HL-60/S4 treated with retinoic acid at 250 ng/mL for 4 days and 3 days (cell line): ENCODE measurements around the gene ERLEC1.
"Not testable (repeated sequence)": the region's sequence is repeated elsewhere in the genome, so short reads cannot be mapped to it uniquely, and the experiment has no call there.

Experiments used
- in situ Hi-C: fragments of 300-500 bp; cut with MboI; formaldehyde crosslinking; loops from 2 replicates; pipeline ENCODE4 v1.7.0; 2022; ENCODE audit warnings: low sequenced_read_pairs

Gene ERLEC1

DNA sequence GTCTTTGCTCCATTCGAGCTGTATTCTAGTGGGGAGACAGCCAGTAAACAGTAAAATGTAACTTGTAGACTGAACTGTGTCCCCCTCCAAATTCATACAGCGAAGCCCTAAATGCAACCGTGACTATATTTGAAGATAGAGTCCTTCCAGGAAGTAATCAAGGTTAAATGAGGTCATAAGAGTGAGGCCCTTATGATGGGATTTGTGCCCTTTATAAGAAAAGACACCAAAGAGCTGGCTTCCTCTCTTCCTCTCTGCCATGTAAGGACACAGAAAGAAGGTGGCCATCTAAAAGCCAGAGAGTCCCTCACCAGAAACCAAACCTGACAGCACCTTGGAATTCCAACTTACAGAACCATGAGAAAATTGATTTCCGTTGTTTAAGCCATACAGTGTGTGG is 41.5 kb downstream of the ERLEC1 start:
- in situ Hi-C loops = no loop called here

DNA sequence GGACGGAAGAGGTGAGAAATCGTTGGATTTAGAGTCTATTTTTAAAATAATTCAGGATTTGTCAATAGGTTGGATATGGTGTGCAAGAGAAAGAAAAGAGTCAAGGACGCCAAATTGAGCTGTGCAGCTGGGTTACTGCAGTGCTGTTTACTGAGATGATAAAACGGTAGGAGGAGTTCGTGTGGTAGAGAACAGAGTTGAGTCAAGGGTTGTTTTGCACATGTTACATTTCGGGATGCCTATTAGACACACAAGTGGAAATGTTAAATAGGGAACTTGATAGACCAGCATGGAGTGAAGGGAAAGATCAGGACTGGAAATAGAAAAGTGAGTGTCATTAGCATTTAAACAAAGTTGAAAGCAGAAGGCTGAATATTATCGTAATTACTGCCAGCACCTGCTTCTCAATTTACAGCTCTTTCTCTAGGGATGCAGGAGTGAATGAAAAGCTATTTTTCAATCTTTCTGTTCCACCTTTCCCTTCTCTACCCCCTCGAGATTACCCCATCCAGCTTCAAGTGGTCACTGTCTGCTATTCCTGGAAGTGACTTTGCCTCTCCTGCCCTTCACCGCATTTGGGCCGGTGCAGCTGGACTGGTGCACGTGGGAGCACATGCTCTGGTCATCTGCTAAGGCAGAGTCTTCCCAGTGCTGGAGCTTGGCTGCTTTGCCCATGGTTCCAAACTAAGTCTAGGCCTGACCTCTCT is 42.6 kb downstream of the ERLEC1 start:
- in situ Hi-C loops = no loop called here

DNA sequence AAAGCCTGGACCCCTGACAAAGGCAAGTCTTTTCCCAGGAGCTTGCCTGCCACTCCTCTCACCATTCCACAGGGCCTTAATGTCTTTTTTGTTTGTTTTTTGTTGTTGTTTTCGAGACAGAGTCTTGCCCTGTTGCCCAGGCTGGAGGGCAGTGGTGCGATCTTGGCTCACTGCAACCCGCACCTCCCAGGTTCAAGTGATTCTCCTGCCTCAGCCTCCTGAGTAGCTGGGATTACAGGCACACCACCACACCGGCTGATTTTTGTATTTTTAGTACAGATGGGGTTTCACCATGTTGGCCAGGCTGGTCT is 43.1 kb downstream of the ERLEC1 start:
- in situ Hi-C loops = not testable (repeated sequence)

DNA sequence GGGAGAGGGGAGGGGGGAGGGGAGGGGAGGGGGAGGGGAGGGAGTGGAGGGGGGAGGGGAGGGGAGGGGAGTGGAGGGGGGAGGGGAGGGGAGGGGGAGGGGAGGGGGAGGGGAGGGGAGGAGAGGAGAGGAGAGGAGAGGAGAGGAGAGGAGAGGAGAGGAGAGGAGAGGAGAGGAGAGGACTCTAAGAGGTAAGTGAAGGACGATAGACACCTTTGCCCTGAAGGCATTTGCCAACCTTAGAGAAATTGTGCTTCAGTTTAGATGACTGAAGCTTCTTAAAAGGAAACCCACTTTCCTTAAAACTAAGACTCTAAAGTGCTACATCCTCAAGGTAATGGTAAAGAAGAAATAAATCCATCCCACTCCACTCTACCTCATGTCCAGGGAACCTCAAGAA is 53.7 kb downstream of the ERLEC1 start:
- in situ Hi-C loops = no loop called here

DNA sequence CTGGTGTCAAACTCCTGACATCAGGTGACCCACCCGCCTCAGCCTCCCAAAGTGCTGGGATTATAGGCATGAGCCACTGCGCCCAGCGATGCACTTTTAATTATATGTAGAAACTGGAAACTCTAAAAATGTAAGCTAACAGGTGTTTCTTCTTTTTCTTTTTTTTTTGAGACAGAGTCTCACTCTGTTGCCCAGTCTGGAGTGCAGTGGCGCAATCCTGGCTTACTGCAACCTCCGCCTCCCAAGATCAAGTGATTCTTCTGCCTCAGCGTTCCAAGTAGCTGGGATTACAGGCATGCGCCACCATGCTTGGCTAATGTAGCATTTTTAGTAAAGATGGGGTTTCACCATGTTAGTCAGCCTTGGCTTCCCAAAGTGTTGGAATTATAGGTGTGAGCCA is 54.8 kb downstream of the ERLEC1 start:
- in situ Hi-C loops = not testable (repeated sequence)

DNA sequence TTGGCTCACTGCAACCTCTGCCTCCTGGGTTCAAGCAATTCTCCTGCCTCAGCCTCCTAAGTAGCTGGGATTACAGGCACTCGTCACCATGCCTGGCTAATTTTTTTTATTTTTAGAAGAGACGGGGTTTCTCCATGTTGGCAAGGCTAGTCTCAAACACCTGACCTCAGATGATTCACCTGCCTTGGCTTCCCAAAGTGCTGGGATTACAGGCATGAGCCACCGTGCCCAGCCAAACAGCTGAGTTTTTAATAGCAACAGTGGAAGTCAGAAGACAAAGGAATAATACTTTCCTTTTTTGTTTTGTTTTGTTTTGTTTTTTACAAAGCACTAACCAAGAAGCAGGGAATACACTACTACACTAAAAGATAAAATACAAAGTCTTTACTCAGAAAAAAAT is 56.0 kb downstream of the ERLEC1 start:
- in situ Hi-C loops = no loop called here

DNA sequence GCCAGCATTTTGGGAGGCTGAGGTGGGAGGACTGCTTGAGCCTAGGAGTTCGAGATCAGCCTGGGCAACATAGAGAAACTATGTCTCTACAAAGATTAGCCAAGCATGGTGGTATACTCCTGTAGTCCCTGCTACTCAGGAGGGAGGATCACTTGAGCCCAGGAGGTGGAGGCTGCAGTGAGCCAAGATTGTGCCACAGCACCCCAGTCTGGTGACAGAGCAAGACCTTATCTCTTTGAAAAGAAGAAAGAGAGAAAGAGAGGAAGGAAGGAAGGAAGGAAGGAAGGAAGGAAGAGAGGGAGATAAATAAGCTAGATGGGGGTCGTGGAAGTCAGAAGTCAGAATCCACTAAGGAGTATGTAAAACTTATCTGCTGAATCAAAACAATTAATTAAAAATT is 56.8 kb downstream of the ERLEC1 start:
- in situ Hi-C loops = no loop called here

DNA sequence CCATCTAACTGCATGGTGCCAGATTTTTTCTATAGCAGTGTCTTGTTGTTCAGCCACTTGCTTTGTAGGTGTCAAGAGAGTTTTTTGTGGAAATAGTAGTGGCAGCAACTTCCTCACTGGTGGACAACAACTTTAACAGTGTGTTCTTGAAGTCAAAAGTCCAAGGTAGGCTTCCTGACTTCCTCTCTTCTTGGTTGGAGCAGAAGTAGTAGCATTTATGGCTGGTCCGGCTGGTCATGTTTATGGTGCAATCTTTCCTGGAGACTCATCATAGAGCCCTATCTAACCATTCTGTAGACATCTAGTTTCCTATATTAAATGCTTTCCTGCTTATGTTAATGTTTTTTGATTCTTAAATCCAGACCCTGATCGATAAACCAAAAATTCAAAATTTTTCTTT is 61.2 kb downstream of the ERLEC1 start:
- in situ Hi-C loops = no loop called here

DNA sequence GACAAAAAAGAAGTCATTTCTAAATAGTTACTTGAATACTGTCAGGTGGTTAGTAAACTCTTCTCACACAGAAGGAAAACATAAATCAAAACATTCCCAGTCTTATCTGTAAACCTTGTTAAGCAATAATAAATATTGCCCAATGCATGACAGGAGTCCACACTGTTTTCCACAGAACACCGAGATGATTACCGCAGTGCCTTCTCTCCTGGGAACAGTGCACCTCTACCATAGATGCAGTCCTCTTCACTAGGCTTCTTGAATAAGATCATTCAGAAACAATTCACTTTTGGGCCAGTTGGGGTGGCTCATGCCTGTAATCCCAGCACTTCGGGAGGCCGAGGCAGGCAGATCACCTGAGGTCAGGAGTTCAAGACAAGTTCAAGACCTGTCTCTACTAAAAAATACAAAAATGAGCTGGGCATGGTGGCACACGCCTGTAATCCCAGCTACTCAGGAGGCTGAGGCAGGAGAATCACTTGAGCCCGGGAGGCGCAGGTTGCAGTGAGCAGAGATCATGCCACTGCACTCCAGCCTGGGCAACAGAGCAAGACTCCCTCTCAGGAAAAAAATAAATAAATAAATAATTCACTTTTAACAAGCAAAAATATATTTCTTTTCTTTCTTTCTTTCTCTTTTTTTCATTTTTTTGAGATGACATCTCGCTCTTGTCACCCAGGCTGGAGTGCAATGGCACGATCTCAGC is 64.4 kb downstream of the ERLEC1 start:
- in situ Hi-C loops = not testable (repeated sequence)

DNA sequence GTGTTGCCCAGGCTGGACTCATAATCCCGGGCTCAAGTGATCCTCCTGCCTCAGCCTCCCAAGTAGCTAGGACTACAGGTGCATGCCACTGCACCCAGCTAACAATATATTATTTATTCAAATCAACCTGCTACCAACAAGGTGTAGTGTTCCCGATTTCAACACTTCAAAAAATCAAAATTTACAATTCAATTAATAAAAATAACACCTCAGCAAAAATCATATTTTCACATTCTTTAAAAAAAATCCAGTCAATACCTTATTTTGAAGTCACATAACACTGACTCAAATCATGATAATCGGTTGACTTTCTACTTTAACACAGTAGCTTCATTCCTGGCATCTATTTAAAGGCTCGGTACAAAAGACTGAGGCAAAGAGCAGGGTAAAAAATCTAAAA is 65.7 kb downstream of the ERLEC1 start:
- in situ Hi-C loops = no loop called here

DNA sequence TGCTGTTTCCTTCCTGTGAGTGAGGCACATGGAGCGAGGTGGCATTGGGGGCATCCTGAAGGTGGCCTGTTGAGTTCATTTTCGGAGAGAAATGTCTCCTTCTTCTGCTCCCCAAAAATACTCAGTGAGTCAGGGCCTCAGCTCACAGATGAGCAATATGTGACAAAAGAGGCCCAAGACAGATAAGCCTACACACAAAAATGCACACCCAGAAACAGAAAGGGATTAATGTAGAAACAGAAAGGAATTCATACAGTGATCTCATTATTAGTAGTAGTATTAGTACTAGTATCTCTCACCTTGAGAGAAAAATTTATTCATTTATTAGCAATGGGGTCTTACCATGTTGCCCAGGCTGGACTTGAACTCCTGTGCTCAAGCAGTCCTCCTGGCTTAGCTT is 67.8 kb downstream of the ERLEC1 start:
- in situ Hi-C loops = no loop called here

DNA sequence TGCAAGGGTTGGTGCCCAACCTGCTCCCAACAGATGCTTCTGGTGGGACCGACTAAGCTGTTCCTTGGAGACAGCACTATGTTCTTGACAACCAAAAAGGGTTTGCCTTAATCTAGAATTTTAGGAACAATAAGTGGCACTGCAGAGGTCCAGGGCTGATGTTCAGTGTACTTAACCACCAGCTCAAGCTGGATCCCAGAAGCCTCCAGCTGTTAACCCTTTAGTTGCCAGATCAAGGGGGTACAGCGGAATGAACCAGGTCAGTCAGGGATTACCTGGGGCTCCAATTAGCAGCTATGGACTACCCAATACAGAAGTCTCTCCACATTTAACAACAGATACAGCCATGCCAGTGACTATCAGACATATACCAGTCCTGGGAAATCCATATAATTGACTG is 69.4 kb downstream of the ERLEC1 start:
- in situ Hi-C loops = no loop called here

DNA sequence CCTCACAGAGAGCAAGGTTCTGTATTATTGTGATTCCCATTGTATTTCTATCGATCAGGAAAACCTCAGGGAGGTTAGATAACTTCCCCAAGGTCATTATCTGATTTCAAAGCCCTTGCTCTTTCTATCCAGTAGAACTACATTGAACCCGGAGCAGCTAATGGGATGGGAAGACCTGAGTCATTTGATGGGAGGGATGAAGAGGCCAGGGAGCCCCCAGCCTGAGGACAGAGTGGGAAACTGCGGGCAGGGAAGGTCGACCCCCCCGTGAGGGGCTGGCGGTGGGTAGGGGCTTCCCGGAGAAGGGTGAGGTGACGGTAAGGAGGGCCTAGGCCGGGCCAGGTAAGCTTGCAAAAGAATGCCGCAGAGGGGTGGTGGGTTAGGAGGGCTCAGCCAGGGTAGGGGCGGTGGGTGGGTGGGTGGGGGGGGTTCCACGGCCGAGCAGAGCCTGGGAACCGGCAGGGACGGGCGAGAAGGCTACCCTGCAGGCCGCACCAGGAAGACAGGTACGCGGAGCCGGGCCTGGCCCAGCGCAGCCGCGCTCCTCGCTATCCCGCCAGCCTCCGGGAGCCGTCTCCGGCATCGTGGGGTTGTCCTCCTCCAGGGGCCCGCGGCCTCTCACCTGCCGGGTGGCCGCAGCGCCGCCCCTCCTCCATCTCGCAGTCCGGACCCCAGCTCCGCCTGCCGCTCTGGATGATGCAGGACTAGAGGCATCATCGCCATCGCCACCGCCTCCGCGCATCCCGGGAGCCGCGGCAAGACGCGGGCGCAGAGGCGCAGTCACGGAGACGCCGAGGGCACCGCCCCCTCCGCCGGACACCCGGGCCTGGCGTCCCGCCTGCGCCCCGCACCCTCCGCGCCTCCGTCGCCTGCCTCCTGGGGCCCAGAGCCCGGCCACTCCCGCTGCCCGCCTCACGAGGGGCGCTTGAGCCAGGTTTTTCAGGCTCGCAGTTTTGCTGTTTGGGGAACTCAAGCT is 72.7 kb downstream of the ERLEC1 start, which contains the start of gene GPR75:
Gene GPR75, minus strand, starts transcription at position 762 of the 976 bp plus-strand sequence. CDS start 5,211 bp downstream, outside the sequence.
- in situ Hi-C loops = no loop called here

DNA sequence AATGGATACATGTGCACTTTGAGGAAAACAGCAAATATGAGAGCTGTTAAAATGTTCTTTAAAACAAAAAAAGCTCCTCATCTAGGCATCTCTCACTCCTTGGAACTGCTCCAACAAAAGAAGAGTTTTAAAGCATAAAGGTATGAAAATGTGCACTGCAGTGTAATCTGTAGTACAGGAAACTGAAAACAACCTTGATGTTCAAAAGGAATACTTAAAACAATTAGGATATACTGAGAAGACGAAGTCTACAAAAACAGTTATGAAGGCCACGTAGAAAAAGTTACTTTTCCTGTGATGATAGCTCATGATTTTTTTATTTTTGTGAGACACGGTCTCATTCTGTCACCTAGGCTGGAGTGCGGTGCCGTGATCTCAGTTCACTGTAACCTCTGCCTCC is 75.0 kb downstream of the ERLEC1 start:
- in situ Hi-C loops = no loop called here

DNA sequence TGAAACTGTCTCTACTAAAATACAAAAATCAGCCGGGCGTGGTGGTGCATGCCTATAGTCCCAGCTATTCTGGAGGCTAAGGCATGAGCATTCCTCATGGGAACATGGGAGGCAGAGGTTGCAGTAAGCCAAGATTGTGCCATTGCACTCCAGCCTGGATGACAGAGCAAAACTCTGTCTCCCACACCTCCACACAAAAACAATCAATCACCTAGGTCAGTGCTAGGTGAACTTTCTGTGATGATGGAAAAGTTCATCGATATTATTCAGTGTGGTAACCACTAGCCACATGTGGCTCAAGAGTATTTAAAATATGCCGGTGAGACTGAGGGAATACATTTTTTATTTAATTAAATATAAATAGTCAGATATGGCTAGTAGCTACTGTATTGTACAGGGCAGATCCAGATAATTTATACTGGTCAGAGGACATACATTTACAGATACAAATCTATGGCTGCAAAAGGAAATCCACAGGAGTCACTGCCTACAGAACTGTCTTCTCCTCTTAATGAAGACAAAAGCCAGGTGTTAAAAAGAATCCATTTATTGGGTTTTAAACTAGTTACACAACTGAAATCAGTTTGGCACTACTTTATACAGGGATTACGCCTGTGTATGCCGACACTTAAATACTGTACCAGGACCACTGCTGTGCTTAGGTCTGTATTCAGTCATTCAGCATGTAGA is 76.8 kb downstream of the ERLEC1 start:
- in situ Hi-C loops = no loop called here

DNA sequence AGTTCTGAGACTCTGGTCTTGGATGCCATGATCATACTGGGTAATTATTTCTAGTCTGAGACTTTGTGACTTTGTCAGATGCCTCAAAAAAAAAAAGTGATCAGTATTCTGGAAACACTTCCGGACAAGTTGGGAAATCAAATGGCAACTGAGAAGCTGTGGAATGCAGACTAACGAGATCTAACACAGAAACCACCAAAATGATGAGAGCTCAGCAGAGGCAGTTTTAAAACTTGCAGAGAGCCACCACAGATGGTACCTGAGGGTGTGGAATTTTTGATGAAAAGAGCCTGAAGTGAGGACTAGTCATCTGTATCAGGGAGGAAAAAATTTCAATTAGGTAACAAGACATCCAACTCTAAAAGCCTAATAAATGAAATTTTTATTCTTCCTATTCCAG is 78.4 kb downstream of the ERLEC1 start:
- in situ Hi-C loops = no loop called here

DNA sequence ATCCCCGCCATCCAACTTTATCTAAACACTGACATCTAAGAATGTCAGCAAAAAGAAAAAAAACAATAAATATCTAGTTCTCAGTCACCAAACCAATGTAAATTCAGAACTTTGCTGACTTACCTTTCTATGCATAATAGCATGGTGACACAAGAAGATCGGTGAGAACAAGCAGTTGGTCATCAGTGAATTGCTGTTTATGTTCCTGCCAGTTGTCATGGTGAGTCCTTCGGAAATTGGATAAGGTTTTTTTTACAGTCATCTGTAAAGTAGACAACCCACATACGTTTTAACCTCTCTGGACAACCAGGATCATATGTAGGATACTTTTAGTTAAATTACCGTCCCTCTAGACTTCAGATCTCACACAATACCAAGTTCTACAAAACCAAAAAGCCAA is 79.1 kb downstream of the ERLEC1 start:
- in situ Hi-C loops = no loop called here

DNA sequence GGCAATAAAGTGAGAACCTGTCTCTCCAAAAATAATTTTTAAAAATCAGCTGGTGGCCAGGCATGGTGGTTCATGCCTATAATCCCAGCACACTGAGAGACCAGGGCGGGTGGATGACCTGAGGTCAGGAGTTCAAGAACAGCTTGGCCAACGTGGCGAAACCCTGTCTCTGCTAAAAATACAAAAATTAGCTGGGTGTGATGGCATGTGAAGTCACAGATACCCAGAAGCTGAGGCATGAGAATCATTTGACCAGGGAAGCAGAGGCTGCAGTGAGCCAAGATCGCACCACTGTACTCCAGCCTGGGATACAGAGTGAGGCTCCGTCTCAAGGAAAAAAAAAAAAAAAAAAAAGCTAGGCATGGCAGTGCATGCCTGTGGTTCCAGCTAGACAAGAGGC is 80.3 kb downstream of the ERLEC1 start:
- in situ Hi-C loops = no loop called here

DNA sequence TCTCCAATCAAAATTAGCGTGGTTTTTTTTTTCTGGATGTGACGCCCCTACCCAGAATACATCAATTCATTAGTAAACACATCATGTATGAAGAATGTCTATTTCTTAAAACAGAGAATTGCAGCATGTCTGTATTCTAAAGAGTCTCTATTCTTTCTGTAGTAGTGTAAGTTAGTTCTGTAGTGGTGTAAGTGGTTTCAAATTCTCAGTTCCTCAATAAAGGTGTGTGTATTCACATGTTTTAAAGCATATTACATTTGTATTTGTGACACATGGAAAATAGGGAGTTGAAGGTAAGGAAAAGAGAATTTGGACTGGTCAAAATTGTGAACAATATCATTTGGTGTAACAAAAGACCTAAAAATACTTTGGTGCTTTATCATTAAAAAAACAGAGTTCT is 80.9 kb downstream of the ERLEC1 start:
- in situ Hi-C loops = no loop called here
